B cell (primary cell): ENCODE results near the gene ACOT11.

Source experiments
- CTCF ChIP-seq: fragments of 200-600 bp; IDR thresholded peaks from one replicate; pipeline ENCODE4 v1.8.0; 2022; ENCODE audit warnings: antibody characterized with exemption, mild to moderate bottlenecking
- EZH2 ChIP-seq: IDR thresholded peaks from 2 replicates; pipeline ENCODE4 v1.6.1; 2012; ENCODE audit warnings: borderline replicate concordance, low read depth, mild to moderate bottlenecking, moderate library complexity, low read length; ENCODE audit not compliant: insufficient read depth, poor library complexity, severe bottlenecking

GRCh38 chr1:54652168-54652567 lies 104.1 kb downstream of the ACOT11 start:
- TF ChIP-seq CTCF = no peak
- TF ChIP-seq EZH2 = no peak
